ENCODE measurements around the gene C2orf80.
"Not testable (repeated sequence)": the region's sequence is repeated elsewhere in the genome, so short reads cannot be mapped to it uniquely, and the experiment has no call there.

The C2orf80 gene

GRCh38 chr2:208129744-208130711 lies 59.8 kb downstream of the C2orf80 start, which contains the start of gene CRYGC:
Gene CRYGC (minus strand): TSS chr2:208129828. CDS start chr2:208129792, 36 bp downstream.
- in situ Hi-C loops (cut with MboI; ENCODE audit: low sequenced_read_pairs, unreplicated experiment) = no loop called here
- TF ChIP-seq CTCF (IDR thresholded peaks at IDR 0.05; ENCODE audit: borderline replicate concordance, control extremely low read depth, extremely low read depth, insufficient read depth, missing control alignments) = no peak
- DNase-seq (ENCODE audit: low spot score) = no peak

- no peak for DNase-seq (ENCODE audit: low spot score)
- no peak for TF ChIP-seq CTCF (IDR thresholded peaks at IDR 0.05; ENCODE audit: borderline replicate concordance, control extremely low read depth, extremely low read depth, insufficient read depth, missing control alignments)
- in situ Hi-C loops (cut with MboI; ENCODE audit: low sequenced_read_pairs, unreplicated experiment) = no loop called here
Measured at GRCh38 chr2:208128136-208128535, 61.7 kb downstream of the C2orf80 start.

GRCh38 chr2:208127090-208127489 lies 62.7 kb downstream of the C2orf80 start:
- no peak for TF ChIP-seq CTCF (IDR thresholded peaks at IDR 0.05; ENCODE audit: borderline replicate concordance, control extremely low read depth, extremely low read depth, insufficient read depth, missing control alignments)
- in situ Hi-C loops (cut with MboI; ENCODE audit: low sequenced_read_pairs, unreplicated experiment) = no loop called here
- no peak for DNase-seq (ENCODE audit: low spot score)

- TF ChIP-seq CTCF (IDR thresholded peaks at IDR 0.05; ENCODE audit: borderline replicate concordance, control extremely low read depth, extremely low read depth, insufficient read depth, missing control alignments) = no peak
- in situ Hi-C loops (cut with MboI; ENCODE audit: low sequenced_read_pairs, unreplicated experiment) = no loop called here
- DNase-seq (ENCODE audit: low spot score) = no peak
Measured at GRCh38 chr2:208125251-208125650, 64.6 kb downstream of the C2orf80 start.

GRCh38 chr2:208124013-208124715 lies 65.7 kb downstream of the C2orf80 start, which contains the start of gene CRYGD:
Gene CRYGD (minus strand): TSS chr2:208124524. CDS start chr2:208124473, 51 bp downstream.
- DNase-seq (ENCODE audit: low spot score); in situ Hi-C loops (cut with MboI; ENCODE audit: low sequenced_read_pairs, unreplicated experiment): not testable (repeated sequence)

GRCh38 chr2:208122248-208122647 lies 67.6 kb downstream of the C2orf80 start:
- TF ChIP-seq CTCF (IDR thresholded peaks at IDR 0.05; ENCODE audit: borderline replicate concordance, control extremely low read depth, extremely low read depth, insufficient read depth, missing control alignments) = no peak
- no peak for DNase-seq (ENCODE audit: low spot score)
- in situ Hi-C loops (cut with MboI; ENCODE audit: low sequenced_read_pairs, unreplicated experiment) = no loop called here
